Right lobe of liver (tissue), 6 donors: ENCODE data around the gene ARHGAP29. TPM values are rescaled to one million over a fixed set of nuclear protein-coding genes. Genes with fewer than 3 reads are reported as not detected.

ENCODE experiments used
- ATAC-seq, 4 donors: fragments of 200-7000 bp; cut with Tn5 transposase; one replicate each; pipeline ENCODE4 v1.9.1; 2020; ENCODE audit warnings: mild to moderate bottlenecking in 4 of 4, moderate library complexity in 4 of 4
- DNase-seq, 3 donors: peaks; one replicate each; pipeline ENCODE4 v3.0.0-alpha.2; 2020
- H3K27ac ChIP-seq, 3 donors: fragments of 200-600 bp; one replicate each; pipeline ENCODE4 v1.8.0; 2022
- H3K27me3 ChIP-seq, 2 donors: fragments of 200-600 bp; one replicate each; pipeline ENCODE4 v1.8.0; 2022
- H3K36me3 ChIP-seq, 4 donors: fragments of 200-600 bp; sonication (generic) in 1 of 4; one replicate each; pipeline versions ENCODE4 v1.5.1 to v1.8.0; 2017 to 2022; ENCODE audit warnings: control low read depth in 1 of 4
- H3K4me1 ChIP-seq, 4 donors: fragments of 200-600 bp; sonication (generic) in 1 of 4; one replicate each; pipeline versions ENCODE4 v1.5.1 to v1.8.0; 2017 to 2022; ENCODE audit warnings: control low read depth in 1 of 4
- H3K4me3 ChIP-seq, 3 donors: fragments of 200-600 bp; one replicate each; pipeline ENCODE4 v1.8.0; 2022
- H3K9me3 ChIP-seq, 4 donors: fragments of 200-600 bp; sonication (generic) in 1 of 4; one replicate each; pipeline versions ENCODE4 v1.5.1 to v1.8.0; 2017 to 2022; ENCODE audit warnings: control low read depth in 1 of 4
- POLR2A ChIP-seq: fragments of 450-650 bp; IDR thresholded peaks from one replicate; pipeline ENCODE4 v1.6.1; 2017; ENCODE audit warnings: antibody characterized with exemption, mild to moderate bottlenecking
- WGBS: methylation state at CpG from one replicate; pipeline ENCODE4 v1.1.6; 2018; ENCODE audit warnings: low coverage, low lambda C conversion rate; ENCODE audit not compliant: insufficient coverage; ENCODE audit errors: missing lambda C conversion rate; 5-methylcytosine and 5-hydroxymethylcytosine counted together
- intact Hi-C, 2 donors: fragments of 100-400 bp; cut with DNase I; formaldehyde crosslinking; loops; one replicate each; pipeline versions ENCODE4 v1.11.2 to v1.14.1; 2022
- total RNA-seq, 6 experiments: library from RNA; depleted of rRNA in 2 of 6; stranded (reverse); fragments of >200 nt in 2 of 6; fragmentation: NEBNext Ultra II Directional in 3 of 6; extraction: Animal tissue kit (Norgen Biotek cat#: 25700) in 3 of 6; gene quantifications; one replicate each; pipeline versions ENCODE4 v1.1.0 to v1.2.4, GENCODE V29; 2016 to 2023
- TF ChIP-seq, protein P1 (sequence below), 4 donors: fragments of 200-600 bp in 3 of 4; fragments of 450-650 bp in 1 of 4; IDR thresholded peaks; one replicate each; pipeline versions ENCODE4 v1.5.1 to v1.8.0; 2016 to 2022; ENCODE audit warnings: antibody characterized with exemption in 4 of 4, mild to moderate bottlenecking in 2 of 4
- donor health status: DM: no; HTN: yes; CAD: no.
- donor health status: DM: no; HTN: no; CAD: no.
- donor health status: DM: no; HTN: no; CAD: no.
- donor health status: DM: no; HTN: yes; CAD: no.
- donor health status: DM: no; HTN: yes; CAD: no.

Gene ARHGAP29
- total RNA-seq, 6 experiments from 2014 or later, result 15.1 to 28.9 (median 21.1) TPM

DNA sequence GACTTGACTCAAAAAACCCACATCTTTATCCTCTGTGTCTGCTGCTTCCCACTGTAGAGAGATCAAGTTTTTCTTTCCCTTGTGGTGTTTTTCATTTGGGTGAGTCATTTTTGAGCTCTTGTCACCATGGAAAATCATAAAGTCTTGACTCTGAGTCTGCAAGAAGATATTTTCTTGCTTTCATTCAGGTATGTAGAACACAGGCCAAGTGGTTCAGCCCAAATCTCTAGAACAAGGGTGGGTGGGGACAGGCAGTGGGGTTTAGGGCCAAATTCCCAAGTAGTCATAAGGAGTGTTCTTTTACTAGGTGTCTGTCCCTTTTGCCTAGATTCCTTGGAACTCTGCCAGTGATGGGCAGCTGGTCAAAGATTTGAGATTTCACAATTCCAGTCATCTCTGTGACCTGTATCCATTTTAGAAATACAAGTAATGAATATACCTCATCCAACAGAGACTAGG lies 21.5 kb upstream of the ARHGAP29 start:
- H3K4me3 ChIP-seq, result no peak overlapping the region
- H3K27me3 ChIP-seq, result no peaks in the 10 kb centered on the region
- H3K36me3 ChIP-seq, result no peaks in the 10 kb centered on the region
- intact Hi-C loops, result no loop called here
- H3K9me3 ChIP-seq, result no peaks in the 10 kb centered on the region
- no peak overlapping the region for H3K27ac ChIP-seq
- H3K4me1 ChIP-seq, result peaks cover 0 to 16% (median 7%) of the 10 kb centered on the region in 4 donors
- DNase-seq, result peak in 2 of 3 donors; percentile 39 to 85
- peak; percentile 80 to 87 (median 86) for ATAC-seq
- TF ChIP-seq, protein P1, sequence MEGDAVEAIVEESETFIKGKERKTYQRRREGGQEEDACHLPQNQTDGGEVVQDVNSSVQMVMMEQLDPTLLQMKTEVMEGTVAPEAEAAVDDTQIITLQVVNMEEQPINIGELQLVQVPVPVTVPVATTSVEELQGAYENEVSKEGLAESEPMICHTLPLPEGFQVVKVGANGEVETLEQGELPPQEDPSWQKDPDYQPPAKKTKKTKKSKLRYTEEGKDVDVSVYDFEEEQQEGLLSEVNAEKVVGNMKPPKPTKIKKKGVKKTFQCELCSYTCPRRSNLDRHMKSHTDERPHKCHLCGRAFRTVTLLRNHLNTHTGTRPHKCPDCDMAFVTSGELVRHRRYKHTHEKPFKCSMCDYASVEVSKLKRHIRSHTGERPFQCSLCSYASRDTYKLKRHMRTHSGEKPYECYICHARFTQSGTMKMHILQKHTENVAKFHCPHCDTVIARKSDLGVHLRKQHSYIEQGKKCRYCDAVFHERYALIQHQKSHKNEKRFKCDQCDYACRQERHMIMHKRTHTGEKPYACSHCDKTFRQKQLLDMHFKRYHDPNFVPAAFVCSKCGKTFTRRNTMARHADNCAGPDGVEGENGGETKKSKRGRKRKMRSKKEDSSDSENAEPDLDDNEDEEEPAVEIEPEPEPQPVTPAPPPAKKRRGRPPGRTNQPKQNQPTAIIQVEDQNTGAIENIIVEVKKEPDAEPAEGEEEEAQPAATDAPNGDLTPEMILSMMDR (IDR thresholded peaks at IDR 0.05), result no peak
- no peak for TF ChIP-seq POLR2A

DNA sequence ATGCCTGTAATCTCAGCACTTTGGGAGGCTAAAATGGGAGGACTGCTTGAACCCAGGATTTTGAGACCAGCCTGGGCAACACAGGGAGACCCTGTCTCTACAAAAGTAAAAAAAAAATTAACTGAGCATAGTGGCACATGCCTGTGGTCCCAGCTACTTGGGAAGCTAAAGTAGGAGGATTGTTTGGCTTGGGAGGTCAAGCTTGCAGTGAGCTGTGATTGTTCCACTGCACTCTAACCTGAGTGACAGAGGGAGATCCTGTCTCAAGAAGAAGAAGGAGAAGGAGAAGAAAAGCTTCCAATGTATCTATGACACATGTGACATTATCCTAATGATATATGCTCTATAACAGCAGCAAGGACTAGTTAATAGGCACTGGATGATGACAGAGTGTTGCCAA lies 20.1 kb upstream of the ARHGAP29 start:
- no peak for TF ChIP-seq POLR2A
- intact Hi-C loops, result no loop called here

DNA sequence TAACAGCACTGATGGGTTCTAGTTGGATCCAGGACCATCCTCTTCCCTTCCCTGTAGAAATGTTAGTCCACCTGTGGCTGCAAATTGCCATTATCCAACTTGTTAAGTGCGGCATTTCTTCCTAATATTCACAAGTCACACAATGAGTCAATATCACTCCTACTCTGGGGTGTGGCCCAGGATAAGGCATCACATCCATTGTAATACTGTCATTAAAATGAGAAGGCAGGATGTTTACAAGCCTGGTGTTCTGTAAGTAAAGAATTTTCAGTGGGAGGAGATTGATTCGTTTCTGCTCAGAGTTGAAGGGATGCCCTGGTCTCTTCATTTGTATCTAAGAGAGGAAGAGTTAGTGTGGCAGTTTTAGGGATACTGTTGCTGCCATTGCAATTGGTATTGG lies 18.1 kb upstream of the ARHGAP29 start:
- H3K27me3 ChIP-seq, result no peaks in the 10 kb centered on the region
- TF ChIP-seq POLR2A, result no peak
- TF ChIP-seq, protein P1 (IDR thresholded peaks at IDR 0.05), result no peak
- H3K27ac ChIP-seq, result no peak overlapping the region
- H3K36me3 ChIP-seq, result no peaks in the 10 kb centered on the region
- H3K4me1 ChIP-seq, result peaks cover 0 to 16% (median 7%) of the 10 kb centered on the region in 4 donors
- intact Hi-C loops, result no loop called here
- DNase-seq (no peak), ATAC-seq (peak in 1 of 4 donors; percentile 36)
- WGBS, result 60% methylated on average over 2 of the region's 2 CpGs
- no peaks in the 10 kb centered on the region for H3K9me3 ChIP-seq
- no peak overlapping the region for H3K4me3 ChIP-seq

More for the DNA sequence above, 20.1 kb upstream of the ARHGAP29 start:
- ATAC-seq, result no peak
- DNase-seq, result no peak
- H3K27me3 ChIP-seq, result no peaks in the 10 kb centered on the region
- no peaks in the 10 kb centered on the region for H3K36me3 ChIP-seq
- no peak overlapping the region for H3K4me3 ChIP-seq
- peaks cover 0 to 16% (median 7%) of the 10 kb centered on the region in 4 donors for H3K4me1 ChIP-seq
- no peaks in the 10 kb centered on the region for H3K9me3 ChIP-seq
- H3K27ac ChIP-seq, result no peak overlapping the region

DNA sequence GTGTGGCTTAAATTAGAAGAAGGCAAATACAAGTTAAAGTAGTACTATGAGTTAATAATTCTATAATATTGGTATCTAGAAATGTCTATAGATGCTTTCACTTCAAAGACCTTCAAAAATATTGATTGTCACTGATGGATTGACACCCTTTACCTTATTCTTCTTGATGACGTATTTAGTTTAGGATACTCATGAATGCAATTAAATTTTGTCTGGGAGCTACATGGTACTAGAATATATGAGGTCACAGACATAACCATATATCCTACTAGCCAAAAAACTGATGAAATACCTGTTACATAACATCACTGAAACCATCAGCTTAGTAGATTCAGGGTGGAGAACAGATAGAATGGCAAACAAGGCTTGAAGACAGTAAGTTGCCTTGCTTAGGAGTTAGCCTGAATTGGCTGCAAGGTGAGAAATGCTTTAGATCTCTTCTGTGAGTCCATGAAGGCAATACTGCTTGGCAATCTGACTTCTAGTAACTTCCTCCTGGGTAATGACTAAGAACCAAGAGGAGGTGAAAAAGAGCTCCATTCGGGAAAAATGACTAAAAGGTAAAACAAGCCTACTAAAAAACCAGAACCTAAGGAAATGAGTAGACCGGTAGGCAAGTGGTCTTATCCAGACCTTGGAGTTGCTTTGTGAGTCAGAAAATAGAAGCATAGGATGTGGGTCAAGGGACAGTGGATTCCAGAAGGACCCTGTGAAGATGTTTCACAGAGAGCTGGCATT lies 16.9 kb upstream of the ARHGAP29 start:
- ATAC-seq (peak; percentile 27 to 72 (median 44)), DNase-seq (no peak)
- no peak for TF ChIP-seq POLR2A
- TF ChIP-seq, protein P1 (IDR thresholded peaks at IDR 0.05), result no peak
- Histone ChIP-seq H3K27me3 (no peaks in the 10 kb centered on the region), H3K4me1 (peaks cover 0 to 11% (median 4%) of the 10 kb centered on the region in 4 donors), H3K4me3 (no peak overlapping the region), H3K27ac (no peak overlapping the region), H3K9me3 (no peaks in the 10 kb centered on the region), H3K36me3 (no peaks in the 10 kb centered on the region)
- 54% methylated on average over 3 of the region's 3 CpGs for WGBS
- intact Hi-C loops, result no loop called here

DNA sequence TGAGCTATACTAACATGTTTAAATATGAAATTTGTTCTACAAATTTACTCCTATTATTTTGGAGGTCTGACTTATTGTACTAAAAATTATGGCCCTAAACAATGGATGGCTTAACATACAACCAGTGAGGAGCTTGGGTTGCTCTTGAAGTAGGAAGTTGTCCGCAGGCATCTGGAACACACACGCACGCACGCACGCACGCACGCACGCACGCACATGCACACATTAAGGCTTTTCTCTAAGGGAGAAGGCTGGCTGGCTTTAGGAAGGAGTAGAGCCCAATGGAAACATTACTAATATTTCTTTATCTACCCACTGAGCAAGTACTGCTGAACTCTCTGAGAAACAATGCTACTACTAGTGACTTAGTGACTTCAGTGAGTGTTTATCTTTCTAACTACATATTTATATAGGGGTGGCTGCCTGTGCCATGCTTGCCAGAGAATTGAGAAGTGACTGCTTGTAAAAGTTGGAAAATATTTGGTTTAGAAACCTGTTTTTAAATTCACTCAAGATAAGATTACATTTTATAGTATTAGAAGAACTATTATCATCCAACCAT lies 16.2 kb upstream of the ARHGAP29 start:
- DNase-seq, result no peak
- H3K27ac ChIP-seq, result no peak overlapping the region
- H3K36me3 ChIP-seq, result no peaks in the 10 kb centered on the region
- no peaks in the 10 kb centered on the region for H3K27me3 ChIP-seq
- H3K4me3 ChIP-seq, result no peak overlapping the region
- no CpG with 5 or more reads among the region's 9 CpGs for WGBS
- H3K9me3 ChIP-seq, result no peaks in the 10 kb centered on the region
- ATAC-seq, result no peak
- H3K4me1 ChIP-seq, result peaks cover 0 to 4% (median under 1%) of the 10 kb centered on the region in 4 donors
- TF ChIP-seq, protein P1 (IDR thresholded peaks at IDR 0.05), result no peak
- no peak for TF ChIP-seq POLR2A
- intact Hi-C loops, result no loop called here
